AG04449 (cell line): ENCODE results near the gene ZNF513.

ENCODE experiments used
- CTCF ChIA-PET: fragments of 350-600 bp; formaldehyde crosslinking; extraction: SDS; loops from one replicate; lab custom pipeline; 2021; ENCODE audit warnings: antibody characterized with exemption; lab: Yijun Ruan, JAX
- POLR2A ChIA-PET: fragments of 400-600, 350-600 bp; formaldehyde crosslinking; extraction: SDS; loops from one replicate; lab custom pipeline; 2020; ENCODE audit warnings: antibody characterized with exemption, inconsistent platforms; lab: Yijun Ruan, JAX
- DNase-seq: peaks from one replicate; pipeline ENCODE4 v3.0.0-alpha.2; 2010; ENCODE audit warnings: low read depth, low spot score
- H3K4me3 ChIP-seq: 2 replicates; pipeline ENCODE4 v1.5.1; 2011; ENCODE audit warnings: low read depth, mild to moderate bottlenecking, control low read depth, low read length
- CTCF ChIP-seq: IDR thresholded peaks from one replicate; pipeline ENCODE4 v1.5.1; 2011; ENCODE audit warnings: mild to moderate bottlenecking, moderate library complexity, low read length, control low read depth, inconsistent platforms; ENCODE audit not compliant: insufficient read depth; ENCODE audit errors: missing control alignments

The ZNF513 gene

GRCh38 chr2:27363933-27364332, 16.6 kb downstream of the ZNF513 start:
- ChIA-PET POLR2A (no interaction called here), CTCF (interaction anchor here (0.8 to 1.4 kb wide), 2 partner anchors 40 to 60 kb away, joined by 3 read pairs; no protein-coding TSS in a partner anchor)
- H3K4me3 ChIP-seq: no peak overlapping the region
- no peak for DNase-seq
- TF ChIP-seq CTCF: no peak

- ChIA-PET CTCF (interaction anchor here (1.1 to 1.4 kb wide), 2 partner anchors 9 to 67 kb away, joined by 3 to 4 read pairs; no protein-coding TSS in a partner anchor), POLR2A (interaction anchor here (0.7 kb wide), 1 partner anchor 18 kb away, joined by 3 read pairs; no protein-coding TSS in a partner anchor)
- DNase-seq: no peak
- H3K4me3 ChIP-seq: no peak overlapping the region
- no peak for TF ChIP-seq CTCF
Measured at GRCh38 chr2:27362678-27363420, 17.7 kb downstream of the ZNF513 start.

GRCh38 chr2:27356382-27357181, 24.0 kb downstream of the ZNF513 start, which contains the start of gene GTF3C2:
Gene GTF3C2, minus strand, starts transcription at chr2:27356764. Its CDS starts 13,210 bp downstream, at chr2:27343554.
- DNase-seq: peak; percentile 82
- ChIA-PET POLR2A (interaction anchor here (0.5 to 2.6 kb wide), 9 partner anchors 11 to 226 kb away, joined by 3 to 24 read pairs (median 3); partner anchors contain the start of genes EIF2B4, MPV17, PPM1G and SNX17), CTCF (interaction anchor here (0.8 to 1.3 kb wide), 4 partner anchors 12 to 36 kb away, joined by 3 to 5 read pairs (median 3); partner anchors contain the start of genes EIF2B4 and SNX17)
- peak within 1 kb of the TSS; percentile 90 for H3K4me3 ChIP-seq
- TF ChIP-seq CTCF: no peak

GRCh38 chr2:27356056-27356381, 24.5 kb downstream of the ZNF513 start:
- peak overlapping the region; percentile 90 for H3K4me3 ChIP-seq
- CTCF ChIA-PET: interaction anchor here (0.8 to 1.2 kb wide), 3 partner anchors 13 to 53 kb away, joined by 3 to 4 read pairs (median 3); no protein-coding TSS in a partner anchor
- POLR2A ChIA-PET: interaction anchor here (0.5 to 2.6 kb wide), 7 partner anchors 13 to 227 kb away, joined by 3 to 24 read pairs (median 6); partner anchors contain the start of genes EIF2B4, MPV17, PPM1G and SNX17
- no peak for DNase-seq
- no peak for TF ChIP-seq CTCF

GRCh38 chr2:27354597-27354927, 26.0 kb downstream of the ZNF513 start:
- no peak for TF ChIP-seq CTCF
- ChIA-PET POLR2A (no interaction called here), CTCF (interaction anchor here (1.0 to 2.1 kb wide), 4 partner anchors 10 to 51 kb away, joined by 3 to 13 read pairs (median 4); partner anchors contain the start of genes EIF2B4 and SNX17)
- no peak overlapping the region for H3K4me3 ChIP-seq
- no peak for DNase-seq
